ENCODE results near the gene RBM38.

RBM38 gene

DNA sequence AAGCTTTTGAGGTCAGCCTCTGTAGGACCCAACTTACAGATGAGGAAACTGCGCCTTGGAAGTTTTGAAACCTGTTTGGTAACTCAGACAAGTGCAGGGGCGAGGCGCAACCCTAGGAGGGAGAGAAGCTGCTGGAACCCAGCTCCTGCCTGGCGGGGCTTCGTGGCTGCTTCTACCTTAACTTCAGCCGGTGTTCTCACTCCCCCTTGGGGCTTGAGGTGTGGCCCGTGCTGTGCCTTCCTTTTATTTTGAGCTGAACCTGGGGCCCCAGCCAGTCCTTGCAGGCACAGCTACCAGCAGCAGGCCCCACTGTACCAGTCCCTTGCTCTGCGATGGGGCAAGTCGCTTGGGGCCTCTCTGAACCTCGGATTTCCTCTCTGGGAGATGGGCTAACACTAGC lies 12.0 kb downstream of the RBM38 start:
- DNase-seq = no peak

DNA sequence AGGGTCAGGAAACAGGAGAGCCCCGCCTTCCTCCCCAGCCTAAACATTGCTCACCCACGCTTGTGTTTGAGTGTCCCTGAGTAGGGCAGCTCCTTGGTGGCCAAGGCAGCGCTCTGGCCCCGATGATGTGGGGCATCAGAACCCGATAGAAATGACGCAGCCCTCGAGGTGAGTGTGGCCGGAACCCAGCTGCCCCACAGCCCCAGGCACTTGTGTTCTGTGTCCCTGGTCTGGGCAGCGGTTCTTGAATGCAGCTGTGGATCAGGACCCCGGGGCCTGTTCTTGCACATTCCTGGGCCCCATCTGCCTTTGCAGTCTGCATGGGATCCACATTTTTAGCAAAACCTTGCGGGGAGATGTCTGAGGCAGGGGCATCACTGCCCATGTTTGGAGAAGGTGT lies 12.8 kb downstream of the RBM38 start:
- DNase-seq = no peak

DNA sequence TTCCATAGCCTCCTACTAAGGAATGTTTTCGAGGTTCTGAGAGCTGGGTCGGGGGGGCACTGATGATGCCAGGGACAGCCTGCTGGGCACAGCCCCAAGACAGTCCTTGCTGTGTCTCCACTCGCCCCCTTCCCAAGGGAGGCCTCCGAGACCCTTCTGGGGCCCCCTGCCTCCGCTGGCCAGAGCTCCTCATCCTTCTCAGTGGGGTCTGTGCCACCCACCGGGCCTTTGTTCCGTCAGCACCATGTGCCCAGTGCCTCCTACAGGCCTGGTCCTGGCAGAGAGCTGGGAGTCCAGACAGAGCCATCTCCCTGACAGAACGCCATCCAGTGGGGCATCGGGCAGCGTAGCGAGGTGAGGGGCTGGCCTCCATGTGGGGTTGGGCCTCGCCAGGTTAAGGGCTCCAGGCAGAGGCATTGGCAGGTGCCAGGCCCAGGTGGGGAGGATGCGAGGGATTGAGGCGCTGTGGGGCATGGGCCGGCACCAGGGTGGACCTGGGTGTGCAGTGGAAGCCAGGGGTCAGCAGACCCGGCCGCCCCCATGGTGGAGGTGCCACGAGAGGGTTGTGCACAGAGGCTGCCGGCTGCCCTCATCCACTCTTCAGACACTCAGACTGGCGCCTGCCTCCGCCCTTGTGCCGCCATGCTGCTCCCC lies 13.3 kb downstream of the RBM38 start:
- DNase-seq = no peak

DNA sequence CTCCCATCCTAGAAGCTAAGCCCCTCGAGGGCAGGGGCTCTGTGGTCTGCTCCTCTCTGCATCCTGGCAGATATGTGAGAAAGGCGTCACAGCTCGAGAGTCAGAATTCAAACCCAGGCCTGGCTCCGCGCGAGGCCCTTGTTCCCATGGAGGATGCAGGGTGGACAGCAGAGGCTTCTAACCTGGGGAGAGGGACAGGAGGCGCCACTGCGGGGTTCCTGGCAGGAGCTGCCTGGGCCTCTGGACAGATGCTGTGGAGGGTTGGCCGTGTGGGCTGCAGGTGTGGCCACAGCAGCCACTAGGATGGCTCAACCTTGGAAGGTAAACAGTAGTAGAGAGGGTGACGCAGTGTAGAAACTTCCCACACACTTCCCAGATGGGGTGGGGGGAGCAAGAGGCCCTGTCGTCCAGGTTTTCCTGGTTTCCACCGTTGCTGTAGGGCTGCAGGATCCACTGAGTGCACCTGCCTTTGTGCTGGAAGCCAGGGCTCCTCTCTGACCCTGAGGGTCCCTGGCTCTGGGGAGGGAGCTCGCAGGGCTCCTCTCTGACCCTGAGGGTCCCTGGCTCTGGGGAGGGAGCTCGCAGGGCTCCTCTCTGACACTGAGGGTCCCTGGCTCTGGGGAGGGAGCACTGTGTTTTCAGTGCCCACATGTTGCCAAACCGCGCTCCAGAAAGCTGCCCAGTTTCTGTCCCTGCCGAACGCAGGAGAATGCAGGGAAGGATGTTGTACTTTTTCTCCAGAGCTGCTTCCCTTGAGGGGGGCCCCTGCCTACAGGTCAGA lies 14.2 kb downstream of the RBM38 start:
- DNase-seq = no peak

DNA sequence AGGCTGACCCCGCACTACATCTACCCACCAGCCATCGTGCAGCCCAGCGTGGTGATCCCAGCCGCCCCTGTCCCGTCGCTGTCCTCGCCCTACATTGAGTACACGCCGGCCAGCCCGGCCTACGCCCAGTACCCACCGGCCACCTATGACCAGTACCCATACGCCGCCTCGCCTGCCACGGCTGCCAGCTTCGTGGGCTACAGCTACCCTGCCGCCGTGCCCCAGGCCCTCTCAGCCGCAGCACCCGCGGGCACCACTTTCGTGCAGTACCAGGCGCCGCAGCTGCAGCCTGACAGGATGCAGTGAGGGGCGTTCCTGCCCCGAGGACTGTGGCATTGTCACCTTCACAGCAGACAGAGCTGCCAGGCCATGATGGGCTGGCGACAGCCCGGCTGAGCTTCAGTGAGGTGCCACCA lies 16.4 kb downstream of the RBM38 start:
- DNase-seq = no peak

DNA sequence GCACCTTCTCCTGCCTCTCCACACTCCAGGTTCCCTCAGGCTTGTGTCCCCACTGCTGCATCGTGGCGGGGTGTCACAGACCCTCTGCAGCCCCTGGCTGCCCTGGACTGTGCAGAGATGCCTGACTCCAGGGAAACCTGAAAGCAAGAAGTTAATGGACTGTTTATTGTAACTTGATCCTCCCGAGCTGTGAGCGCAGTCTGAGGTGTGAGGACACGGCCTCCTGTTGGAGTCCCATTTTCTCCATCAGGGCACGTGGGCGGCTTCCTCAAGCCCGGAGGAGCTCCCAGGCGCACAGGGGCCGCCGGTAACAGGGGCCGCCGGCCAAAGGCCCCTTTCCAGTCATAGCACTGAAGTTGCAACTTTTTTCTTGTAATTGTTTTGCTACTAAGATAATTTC lies 16.9 kb downstream of the RBM38 start:
- no peak for DNase-seq

DNA sequence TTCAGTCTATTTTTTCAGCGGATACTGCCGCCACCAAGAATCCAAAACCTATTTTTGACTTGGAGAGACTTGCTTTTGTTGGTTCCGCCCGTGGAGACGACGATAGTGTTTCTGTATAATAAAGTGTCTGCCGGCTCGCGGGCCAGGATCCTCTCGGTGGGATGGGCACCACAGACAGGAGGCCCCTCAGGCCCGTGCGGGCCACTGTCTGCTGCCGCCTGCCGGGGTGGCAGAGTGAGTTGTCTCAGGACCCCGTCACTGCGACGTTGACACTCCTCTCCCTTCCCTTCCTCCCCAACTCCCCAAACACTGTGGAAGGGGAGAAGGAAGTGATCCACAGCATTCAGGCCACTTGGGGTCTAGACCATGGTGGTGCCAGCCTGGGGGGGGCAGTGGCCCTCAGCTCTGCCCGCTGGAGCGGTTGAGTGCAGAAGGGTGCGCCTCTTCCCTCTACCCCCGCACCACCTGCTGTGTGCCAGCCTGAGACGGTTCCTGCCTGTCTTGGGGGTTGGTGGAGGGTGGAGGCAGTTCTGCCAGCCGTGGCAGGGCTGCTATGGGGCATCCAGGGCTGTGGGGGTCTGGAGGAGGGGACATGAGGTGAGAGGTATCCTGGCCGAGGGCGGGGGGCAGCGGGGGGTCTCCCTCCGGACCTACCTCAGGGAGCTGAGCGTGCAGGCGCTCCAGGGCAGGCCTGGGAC lies 17.5 kb downstream of the RBM38 start:
- no peak for DNase-seq

DNA sequence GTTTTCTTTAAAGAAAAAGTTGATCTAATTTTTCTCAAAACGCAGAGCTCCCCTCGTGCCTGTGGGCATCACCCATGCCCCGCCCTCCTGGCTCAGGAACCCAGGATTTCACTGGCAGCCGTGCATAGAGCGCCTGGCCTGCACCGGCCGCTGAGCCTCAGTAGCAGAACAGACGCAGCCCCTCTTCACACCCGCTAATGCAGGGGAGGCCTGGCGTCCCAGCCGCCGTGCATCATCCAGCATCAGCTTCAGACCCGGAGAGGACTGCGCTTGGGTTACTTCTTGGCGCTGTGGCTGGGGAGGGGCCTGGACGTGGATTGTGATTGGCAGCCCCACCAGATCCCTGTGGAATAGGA lies 18.1 kb downstream of the RBM38 start:
- no peak for DNase-seq

DNA sequence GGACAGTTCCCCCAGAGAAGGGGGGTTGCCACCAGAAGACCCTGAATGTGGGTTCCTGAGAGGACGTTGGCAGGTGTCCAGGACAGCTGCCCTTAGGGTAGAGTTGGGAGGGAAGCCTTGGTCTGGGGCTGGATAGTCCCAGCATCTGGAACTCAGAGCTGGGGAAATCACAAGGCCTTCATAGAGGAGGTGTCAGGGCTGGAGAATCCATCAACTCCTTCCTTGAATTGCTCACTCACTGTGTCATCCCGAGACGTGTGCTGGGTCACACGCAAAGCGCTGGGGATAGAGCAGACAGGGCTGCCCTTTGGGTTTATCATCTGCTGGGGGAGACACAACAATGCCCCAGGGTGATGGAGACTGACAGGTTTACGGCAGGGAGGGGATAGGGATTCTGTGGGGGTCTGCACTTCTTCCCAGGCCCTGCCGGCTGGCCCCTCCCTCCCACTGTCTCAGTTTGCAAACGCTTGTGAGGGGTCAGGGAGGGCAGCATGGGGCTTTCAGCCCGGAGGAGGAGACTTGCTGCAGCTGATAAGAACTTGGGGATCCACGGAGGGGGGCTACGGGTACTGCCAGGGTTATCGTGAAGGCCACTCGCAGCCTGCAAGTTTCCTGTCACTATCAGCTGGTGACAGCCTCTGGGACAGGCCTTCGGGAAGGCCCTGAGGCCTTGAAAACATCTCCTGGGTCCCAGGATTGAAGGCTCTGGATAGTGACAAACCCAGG lies 18.6 kb downstream of the RBM38 start:
- no peak for DNase-seq

DNA sequence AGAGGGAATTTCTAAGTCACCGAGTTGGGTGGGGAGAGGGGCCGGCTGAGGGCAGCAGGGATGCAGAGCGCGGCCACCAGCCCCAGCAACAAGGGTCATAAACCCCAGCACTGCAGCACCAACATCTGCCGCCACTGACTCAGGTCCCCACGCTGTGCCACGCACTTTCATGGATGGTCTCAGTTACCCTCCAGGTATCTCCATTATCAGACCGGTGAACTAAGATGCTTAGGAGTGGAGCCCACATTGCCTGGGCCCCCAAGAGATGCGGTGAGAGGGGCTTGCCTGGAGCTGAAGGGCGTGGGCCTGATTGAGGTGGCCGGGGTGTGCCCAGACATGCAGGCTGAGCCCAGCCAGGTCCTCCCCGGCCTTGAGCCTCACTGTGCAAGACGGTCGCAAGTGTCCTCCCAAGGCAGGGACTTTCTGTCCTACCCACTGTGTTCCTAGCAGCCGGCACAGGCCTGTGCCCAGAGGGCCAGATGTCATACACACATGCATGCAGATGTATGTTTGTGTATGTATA lies 19.3 kb downstream of the RBM38 start:
- DNase-seq = no peak

DNA sequence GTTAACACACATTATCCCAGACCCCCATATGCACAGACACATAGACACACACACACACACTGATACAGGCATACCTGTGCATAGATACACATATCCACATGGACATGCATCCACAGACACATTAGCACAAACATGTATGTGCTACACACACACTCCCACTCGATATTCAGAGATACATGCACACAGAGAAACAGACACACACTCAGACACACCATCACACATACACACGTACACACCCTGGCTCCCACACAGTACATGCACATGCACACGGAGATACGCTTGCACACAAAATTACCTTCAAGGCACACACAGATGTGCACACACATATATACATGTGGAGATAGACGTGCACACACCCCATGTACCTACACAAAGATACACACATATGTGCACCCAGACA lies 19.7 kb downstream of the RBM38 start:
- DNase-seq = no peak

DNA sequence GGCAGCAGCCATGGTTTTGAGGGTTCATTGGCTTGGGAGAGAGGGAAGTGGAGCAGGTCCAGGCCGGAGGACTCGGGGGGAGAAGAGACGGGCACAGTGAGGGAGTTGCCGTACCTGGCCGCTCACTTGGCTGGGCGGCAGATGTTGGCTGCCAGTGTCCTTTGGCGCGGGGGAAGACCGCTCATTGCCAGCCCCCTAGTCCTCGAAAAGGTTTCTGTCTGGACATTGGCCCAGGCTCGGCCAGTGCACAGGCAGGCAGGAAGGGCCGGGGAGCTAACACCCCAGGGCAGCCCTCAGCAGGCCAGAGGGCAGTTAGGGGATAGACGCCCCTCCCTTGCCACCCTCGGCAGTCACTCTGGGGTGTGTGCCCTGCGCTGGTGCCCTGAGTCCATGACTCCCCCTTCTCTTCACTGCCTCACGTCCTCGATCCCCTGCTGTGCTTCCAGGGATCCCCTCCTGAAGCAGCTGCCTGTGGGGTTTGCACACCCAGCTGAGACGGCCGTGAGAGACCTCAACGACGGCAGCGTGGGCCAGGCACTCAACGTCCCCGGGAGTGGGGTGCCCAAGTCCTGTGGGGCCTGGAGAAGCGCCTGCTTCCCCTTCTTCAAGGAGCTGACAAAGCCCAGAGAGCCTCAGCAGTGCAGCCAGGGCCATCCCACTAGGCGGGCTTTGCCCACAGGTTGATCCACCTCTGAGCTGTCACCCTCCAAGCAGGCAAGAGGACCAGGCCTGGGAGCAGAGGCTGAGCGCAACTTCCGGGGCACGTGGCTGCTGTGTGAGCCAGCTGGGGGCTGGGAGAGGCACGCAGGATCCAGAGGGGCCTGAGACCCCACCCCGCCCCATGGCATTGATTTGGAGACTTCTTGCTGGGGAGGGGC lies 20.4 kb downstream of the RBM38 start:
- DNase-seq = no peak

DNA sequence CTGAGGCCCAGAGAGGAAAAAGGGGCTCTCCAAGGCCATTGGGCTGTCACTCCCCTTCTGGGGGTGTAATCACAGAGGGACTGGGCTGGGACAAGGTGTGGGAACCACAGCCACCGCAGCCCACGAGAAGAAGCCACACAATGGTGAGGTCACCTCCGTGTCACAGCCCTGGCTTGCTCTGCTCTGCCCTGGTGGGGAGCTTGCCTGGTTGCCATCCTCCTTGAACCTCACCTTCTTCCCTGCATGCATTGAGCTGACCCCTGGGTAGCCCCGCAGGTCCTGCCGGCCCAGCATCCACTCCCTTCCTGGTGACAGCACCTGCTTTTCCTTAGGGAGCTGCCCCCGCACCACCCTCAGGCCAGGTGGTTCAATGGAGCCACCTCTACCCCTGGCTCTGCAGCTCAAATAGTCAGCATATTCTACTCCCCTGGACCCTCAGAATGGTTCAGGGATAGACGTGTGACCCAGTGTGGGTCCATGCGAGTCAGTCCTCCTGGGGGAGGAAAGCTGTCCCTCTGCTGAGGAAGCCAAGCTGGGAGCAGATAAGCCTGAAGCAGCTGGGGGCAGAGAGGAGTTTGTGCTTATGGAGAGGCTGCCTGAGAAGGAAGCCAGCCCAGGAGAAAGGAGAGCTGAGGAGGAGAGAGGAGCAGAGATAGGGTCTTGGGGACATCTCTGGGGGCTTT lies 21.3 kb downstream of the RBM38 start:
- no peak for DNase-seq

DNA sequence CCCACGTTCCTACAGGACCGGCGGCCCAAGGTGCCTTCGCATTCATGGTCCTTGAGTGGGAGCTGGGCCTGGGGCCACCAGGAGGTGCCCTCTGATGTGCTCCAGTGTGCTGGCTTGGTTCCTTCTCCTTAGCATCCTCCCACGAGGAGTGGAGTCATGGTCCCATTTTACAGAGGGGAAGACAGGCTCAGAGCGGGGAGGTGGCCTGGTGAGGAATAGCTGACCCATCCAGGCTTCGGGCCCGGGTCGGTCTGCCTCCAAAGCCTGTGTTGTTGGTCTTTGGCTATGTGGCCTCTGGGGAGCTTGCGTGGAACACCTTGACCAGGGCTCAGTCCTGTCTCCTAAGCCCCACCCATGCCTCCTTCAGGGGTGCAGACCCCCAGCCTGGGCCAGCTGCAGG lies 22.8 kb downstream of the RBM38 start:
- DNase-seq = no peak

DNA sequence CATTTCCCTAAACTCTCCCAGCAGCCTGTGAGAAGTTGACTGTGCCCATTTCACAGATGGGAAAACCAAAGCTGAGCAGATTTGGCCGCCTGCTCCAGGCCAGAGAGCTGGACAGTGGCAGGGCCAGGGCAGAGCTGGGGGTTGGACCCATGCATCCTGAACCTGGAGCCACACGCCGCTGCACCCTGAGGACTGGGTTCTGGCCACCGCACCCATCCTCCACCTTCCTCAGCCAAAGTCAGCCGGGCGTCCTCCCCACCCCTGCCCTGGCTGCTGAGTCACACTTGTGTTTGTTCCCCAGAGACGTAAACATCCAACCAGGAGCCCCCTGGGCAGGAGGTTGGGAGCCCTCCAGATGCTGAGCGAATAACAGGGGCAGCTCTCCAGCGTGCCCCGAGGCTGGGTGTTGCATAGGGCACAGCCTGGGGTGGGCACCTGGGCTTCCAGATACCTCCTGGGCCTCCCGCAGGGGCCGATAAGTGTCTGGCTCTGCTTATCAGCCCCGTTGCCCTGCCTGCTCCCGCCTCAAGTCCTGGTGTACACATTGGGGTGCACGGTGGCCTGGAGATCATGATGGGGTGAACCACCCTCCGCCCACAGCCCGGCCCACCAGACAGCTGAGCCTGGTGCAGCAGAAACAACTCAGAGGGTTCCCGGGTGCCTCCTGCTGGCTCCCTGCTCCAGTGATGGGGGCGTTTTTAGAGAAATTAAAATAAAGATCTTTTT lies 23.8 kb downstream of the RBM38 start:
- no peak for DNase-seq

DNA sequence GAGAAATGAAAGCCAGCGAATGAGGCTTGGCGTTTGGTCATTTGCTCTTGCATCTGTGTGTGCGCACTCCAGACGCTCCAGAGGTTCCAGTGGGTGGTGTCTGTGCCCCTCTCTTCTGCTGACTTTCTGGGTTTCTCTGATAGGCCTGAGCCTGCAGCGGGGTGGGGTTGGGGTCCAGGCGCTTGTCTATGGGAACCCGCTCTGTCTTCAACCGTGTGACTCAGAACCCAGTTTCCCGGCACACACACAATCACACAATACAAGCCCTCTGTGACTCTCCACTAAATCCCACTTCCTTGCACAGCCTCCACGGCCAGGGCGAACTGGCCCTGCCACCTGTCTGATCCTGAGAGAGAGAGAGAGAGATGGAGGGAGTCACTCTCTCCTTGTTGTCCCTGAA lies 24.6 kb downstream of the RBM38 start:
- DNase-seq = no peak

DNA sequence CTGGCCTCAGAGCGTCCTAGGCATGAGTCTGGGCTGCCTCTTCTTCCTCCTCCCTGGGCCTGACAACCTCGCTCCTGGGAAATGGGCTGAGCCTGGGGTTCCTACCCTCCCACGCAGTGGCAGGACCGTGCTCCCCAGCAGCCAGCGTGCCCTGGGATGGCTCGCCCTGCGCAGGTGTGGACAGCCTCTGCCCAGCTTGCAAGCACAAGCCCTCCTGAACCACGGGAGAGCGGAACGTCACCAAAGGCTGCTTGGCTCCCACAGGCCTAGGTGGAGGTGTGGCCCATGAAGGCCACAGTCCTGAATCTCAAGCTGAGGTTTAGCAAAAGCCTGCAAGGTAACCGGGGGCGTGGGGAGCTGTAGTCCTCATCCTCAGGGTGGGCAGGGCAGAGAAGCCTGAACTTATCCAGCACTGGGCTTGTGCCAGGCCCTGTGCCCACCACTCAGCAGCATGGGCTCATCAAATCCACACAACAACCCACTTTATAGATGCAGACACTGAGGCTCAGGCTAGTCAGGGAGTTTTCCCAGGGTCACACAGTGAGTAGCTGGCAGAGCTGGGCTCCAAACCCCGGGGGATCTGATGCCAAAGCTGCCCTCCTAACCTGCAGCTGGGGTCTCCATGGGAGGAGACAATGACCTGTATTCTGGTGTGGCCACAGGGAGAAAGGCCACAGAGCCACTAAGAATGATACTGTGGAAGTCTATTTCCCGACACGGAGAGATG lies 25.3 kb downstream of the RBM38 start:
- no peak for DNase-seq

DNA sequence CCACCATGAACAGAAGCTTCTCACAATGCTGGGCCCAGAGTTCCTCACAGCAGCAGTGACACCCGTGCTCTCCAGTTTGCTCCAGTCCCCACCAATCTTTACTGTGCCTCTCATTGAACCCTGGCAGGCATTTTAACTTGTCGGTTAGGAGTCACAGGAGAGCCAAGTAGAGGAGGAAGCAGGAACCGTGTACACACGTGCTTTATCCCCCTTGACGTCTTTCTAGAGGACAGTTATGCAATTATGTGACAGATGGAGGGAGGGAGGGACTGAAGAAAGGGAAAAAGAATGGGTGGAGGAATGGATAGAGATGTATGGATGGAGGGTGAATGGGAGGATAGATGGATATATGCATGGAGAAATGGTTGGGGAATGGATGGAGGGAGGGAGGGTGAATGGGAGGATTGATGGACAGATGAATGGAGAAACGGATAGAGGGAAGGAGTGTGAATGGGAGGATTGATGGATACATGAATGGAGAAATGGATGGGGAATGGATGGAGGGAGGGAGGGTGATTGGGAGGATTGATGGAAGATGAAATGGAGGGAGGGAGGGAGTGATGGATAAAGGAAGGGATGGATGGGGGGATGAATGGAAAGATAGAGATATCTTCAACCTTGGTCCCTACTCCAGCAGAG lies 26.0 kb downstream of the RBM38 start:
- no peak for DNase-seq
